Head of caudate nucleus (tissue), 42 donors: ENCODE results near the gene ATF5.

ENCODE experiments used
- DNase-seq, 42 donors: peaks; one replicate each; pipeline versions ENCODE4 v3.0.0 to v3.0.0-alpha.2; 2020 to 2021; ENCODE audit warnings: mixed read lengths in 7 of 42
- intact Hi-C: fragments of 100-400 bp; cut with DNase I; formaldehyde crosslinking; loops from one replicate; pipeline ENCODE4 v1.15.0; 2022

ATF5 gene

GRCh38 chr19:49929121-49929610 is at the start of gene ATF5, which contains the start of gene NUP62:
Gene ATF5, plus strand, starts transcription at chr19:49929205. Its CDS starts 1,646 bp downstream, at chr19:49930851.
Gene NUP62, minus strand, starts transcription at chr19:49929504. Its CDS starts 19,697 bp downstream, at chr19:49909807.
- intact Hi-C loops = no loop called here
- DNase-seq = peak in 41 of 42 donors; percentile 65 to 94 (median 84)

- intact Hi-C loops = loop anchor here (5.0 kb wide), 1 partner anchor 62 kb away; the partner anchor contains the start of gene MED25
- DNase-seq = no peak
Observed at GRCh38 chr19:49879243-49879963, 49.6 kb upstream of the ATF5 start.

- intact Hi-C loops = no loop called here
- no peak for DNase-seq
Observed at GRCh38 chr19:49880162-49880869, 48.7 kb upstream of the ATF5 start.

GRCh38 chr19:49881186-49881585 is 47.8 kb upstream of the ATF5 start:
- intact Hi-C loops = no loop called here
- no peak for DNase-seq

- intact Hi-C loops = no loop called here
Observed at GRCh38 chr19:49881672-49882394, 47.2 kb upstream of the ATF5 start.

GRCh38 chr19:49882643-49883042 is 46.4 kb upstream of the ATF5 start:
- DNase-seq = no peak
- intact Hi-C loops = no loop called here

More at GRCh38 chr19:49881672-49882394, 47.2 kb upstream of the ATF5 start:
- no peak for DNase-seq

- intact Hi-C loops = no loop called here
- DNase-seq = no peak
Observed at GRCh38 chr19:49883094-49883493, 45.9 kb upstream of the ATF5 start.

- no peak for DNase-seq
- intact Hi-C loops = no loop called here
Observed at GRCh38 chr19:49884109-49884508, 44.9 kb upstream of the ATF5 start.

- intact Hi-C loops = no loop called here
- no peak for DNase-seq
Observed at GRCh38 chr19:49884760-49885159, 44.2 kb upstream of the ATF5 start.

- DNase-seq = no peak
- intact Hi-C loops = no loop called here
Observed at GRCh38 chr19:49887037-49887664, 41.9 kb upstream of the ATF5 start.

GRCh38 chr19:49887665-49888509 is 41.1 kb upstream of the ATF5 start:
- no peak for DNase-seq
- intact Hi-C loops = no loop called here

- no peak for DNase-seq
Observed at GRCh38 chr19:49888510-49888824, 40.5 kb upstream of the ATF5 start.

GRCh38 chr19:49889038-49889686 is 39.8 kb upstream of the ATF5 start:
- intact Hi-C loops = no loop called here
- no peak for DNase-seq

More at GRCh38 chr19:49888510-49888824, 40.5 kb upstream of the ATF5 start:
- intact Hi-C loops = no loop called here

GRCh38 chr19:49889687-49890348 is 39.2 kb upstream of the ATF5 start:
- intact Hi-C loops = no loop called here
- peak in 41 of 42 donors; percentile 33 to 85 (median 67) for DNase-seq

GRCh38 chr19:49890349-49891311 is 38.4 kb upstream of the ATF5 start:
- DNase-seq = peak in 10 of 42 donors; percentile 24 to 47 (median 36)

GRCh38 chr19:49891393-49891792 is 37.6 kb upstream of the ATF5 start:
- intact Hi-C loops = no loop called here
- DNase-seq = no peak

More at GRCh38 chr19:49890349-49891311, 38.4 kb upstream of the ATF5 start:
- intact Hi-C loops = no loop called here
